Uterus (tissue), 2 donors: Measurements from ENCODE around the gene UBC.

Experiments
- CTCF ChIP-seq, 4 experiments: fragments of 200-600 bp in 2 of 4; fragments of 450-650 bp in 2 of 4; sonication (generic) in 2 of 4; IDR thresholded peaks; one replicate each; pipeline ENCODE4 v1.5.1; 2016 to 2019; ENCODE audit warnings: antibody characterized with exemption in 4 of 4, mild to moderate bottlenecking in 2 of 4, moderate library complexity in 1 of 4
- POLR2A ChIP-seq, 2 donors: fragments of 450-650 bp; IDR thresholded peaks; one replicate each; pipeline ENCODE4 v1.6.1; 2016; ENCODE audit warnings: antibody characterized with exemption in 2 of 2, mild to moderate bottlenecking in 1 of 2, moderate library complexity in 1 of 2

GRCh38 chr12:124896461-124896860, 18.0 kb downstream of the UBC start:
- no peak for TF ChIP-seq CTCF (IDR thresholded peaks at IDR 0.05)
- no peak for TF ChIP-seq POLR2A (IDR thresholded peaks at IDR 0.05)
